ENCODE data around the gene CAMK1G.
A peak's percentile ranks its signal among the peaks of the same experiment; 100 is the strongest.

Gene CAMK1G

DNA sequence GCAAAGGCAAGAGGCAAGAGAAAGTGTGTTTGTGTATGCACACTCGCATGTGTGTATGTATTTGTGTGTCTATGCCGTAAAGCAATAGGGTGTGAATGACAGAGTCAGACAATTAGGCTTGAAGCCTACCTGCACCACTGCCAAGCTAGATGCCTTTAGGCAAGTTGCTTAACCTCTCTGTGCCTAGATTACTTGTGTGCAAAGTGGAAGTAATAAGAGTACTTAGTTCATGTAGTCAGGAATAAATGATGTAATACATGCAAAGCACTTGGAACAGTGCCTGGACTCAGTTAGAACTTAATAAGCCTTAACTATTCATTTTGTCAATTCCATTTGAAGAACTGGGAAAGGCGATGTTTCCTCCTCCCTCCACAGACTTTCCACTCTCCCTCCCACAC, 37.0 kb downstream of the CAMK1G start:
- DNase-seq, result no peak

DNA sequence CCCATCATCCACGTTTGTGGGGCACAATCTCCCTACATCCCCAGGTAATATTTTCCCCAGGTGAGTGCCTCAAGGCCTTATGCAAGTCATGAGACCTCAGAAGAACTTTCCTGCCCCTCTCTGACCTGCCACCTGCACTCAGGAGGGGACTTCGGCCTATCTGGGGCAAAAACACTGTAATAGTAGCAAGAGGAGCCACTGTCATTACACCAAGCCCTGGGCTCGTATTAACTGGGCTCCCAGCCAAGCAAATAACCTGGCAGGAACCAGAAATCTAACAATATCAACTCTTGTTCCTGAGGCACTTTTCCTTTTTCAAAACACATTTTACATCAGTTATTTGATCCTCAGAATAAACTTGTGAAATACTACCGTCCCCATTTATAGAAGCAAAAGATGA, 37.8 kb downstream of the CAMK1G start:
- no peak for DNase-seq

DNA sequence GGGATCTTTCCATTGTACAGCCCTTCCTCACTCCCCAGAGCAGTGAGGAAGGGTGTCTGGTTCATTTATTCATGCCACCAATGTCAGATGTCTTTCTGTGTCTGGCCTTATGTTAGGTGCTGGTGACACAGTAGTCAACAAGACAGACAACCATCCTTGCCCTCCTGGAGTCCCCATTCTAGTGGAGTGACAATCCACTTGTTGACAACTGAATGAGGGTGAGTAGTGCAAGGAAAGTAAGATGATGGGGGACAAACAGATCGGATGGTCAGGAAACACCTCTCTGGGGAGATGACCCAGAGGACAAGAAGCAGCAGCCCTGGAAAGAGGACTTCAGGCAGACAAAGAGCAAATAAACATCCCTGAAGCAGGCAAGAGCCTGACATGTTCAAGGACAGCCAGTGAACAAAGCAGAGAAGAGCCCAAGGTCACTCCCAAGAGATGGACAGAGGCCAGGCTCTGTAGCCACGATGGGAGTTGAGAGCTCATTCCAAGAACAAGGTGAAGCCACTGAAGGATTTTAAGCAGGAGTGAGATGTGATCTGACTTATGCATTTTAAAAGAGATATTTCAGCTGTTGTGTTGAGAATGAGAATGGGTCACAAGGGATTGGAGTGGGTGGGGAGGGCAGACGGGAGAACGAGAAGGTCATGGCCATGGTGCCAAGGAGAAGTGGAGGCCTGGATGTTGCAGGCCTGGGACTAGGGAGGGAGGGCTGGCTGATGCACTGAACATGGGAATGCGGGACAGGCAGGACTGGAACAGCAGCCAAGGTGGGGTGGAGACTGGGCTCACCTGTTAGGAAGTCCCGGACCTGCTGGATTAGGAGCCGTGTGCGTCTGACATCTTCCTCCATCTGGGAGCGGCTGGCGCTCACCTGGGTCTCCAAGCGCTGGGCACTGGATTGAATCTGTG, 38.5 kb downstream of the CAMK1G start:
- DNase-seq, result no peak

DNA sequence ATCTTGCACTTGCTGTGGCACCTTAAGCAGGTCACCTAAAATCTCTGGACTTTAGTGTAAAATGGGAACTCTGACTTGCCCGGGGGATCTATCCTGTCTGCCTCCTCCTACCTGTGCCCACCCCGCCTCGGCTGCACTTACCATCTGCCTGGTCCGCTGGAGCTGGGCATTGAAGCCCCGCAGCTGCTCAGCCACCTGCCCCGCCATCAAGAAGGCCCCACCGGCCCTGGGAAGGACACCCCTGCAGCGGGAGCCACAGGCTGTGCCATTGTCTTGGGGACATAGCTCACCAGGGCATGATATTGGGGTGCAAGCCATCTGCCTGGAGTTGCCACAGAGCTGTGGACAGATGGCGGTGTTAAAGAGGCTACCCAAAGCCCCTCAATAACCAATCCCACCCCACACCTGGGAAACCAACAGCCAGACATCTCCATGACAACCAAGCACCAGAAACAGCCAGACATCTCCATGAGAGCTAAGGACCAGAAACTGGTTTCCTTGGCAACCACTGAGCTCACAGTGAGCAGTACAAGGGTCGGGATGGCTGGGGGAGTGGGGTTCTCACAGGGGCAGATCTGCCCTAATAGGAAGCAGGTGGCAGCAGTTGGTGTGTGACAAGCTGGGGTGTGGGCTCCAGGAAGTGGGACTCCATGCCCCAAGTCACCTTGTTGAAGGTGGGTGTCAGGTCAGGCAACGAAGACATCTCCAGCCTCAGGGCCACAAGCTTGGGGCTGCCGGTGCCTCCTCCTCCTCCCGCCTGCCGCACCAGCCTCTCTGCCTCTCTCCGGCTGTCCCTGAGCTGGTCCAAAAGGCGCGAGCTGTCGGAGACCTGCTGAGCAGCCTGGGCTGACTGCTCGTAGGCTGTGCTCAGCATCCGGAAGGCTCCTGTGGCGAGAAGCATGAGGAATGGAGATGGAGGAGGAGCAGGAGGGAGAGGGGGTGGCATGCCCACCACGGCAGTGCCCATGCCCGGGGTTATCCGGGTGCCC, 39.6 kb downstream of the CAMK1G start:
- DNase-seq, result no peak

DNA sequence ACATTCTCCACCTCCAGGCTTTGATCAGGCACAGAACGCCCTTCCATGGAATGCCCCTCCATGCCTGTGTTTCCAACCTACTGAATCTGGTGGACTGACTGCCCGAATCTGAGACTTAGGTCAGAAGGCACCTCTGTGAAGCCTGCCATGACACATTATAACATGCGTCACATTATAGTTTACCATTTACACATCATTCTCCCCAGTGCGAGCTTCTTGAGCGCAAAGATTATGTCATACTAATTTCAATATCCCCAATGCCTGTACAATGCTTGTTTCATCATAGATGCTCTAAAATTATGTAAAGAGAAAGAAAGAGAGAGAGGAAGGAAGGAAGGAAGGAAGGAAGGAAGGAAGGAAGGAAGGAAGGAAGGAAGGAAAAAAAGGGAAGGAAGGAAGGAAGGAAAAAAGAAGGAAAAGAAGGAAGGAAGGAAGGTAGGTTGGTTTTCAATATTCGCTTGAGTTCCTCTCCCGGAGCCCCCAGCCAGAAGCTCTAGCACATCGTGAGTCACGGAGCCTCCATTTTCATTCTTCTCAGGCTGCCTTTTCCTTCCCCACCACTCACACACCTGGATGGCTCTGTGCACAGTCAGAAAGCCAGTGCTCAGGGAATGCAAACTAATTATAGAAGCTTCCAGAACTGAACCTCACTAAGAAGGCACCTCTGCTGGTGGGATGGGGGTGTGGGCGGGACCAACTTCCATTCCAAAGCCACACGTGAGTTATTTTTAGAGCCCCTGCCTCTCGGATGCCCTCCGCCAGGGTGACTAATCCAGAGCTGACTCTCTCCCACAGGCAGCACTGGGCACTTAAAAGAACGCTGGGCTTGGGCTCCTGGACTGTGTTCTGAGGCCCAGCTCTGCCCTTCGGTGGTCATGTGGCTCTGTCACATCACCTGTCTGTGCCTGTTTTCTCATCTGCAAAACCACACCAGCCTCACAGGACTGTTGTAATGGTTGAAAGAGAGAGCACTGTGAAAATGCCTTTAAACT, 41.3 kb downstream of the CAMK1G start:
- DNase-seq, result no peak

DNA sequence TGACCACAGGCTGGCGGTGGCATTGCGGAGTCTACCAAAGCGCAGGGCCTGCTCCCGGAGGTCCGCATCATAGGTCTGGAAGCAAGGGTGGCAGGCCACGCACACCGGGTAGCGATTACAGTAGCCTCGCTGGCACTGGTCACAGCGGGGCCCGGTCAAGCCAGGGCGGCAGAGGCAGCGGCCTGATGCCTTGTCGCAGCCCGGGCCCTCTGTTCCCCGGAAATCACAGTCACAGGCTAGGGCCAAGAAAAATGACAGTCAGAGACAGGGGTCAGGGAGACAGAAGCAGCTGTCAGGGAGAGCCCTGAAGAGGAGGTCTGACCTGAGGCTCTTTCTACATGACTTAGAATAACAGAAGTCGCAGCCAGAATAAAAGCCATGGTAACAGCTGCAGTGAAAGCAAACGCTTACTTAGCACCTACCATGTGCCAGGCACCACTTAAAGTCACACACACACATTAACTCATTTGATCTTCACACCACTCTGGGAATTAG, 42.3 kb downstream of the CAMK1G start:
- peak; percentile 35 for DNase-seq

DNA sequence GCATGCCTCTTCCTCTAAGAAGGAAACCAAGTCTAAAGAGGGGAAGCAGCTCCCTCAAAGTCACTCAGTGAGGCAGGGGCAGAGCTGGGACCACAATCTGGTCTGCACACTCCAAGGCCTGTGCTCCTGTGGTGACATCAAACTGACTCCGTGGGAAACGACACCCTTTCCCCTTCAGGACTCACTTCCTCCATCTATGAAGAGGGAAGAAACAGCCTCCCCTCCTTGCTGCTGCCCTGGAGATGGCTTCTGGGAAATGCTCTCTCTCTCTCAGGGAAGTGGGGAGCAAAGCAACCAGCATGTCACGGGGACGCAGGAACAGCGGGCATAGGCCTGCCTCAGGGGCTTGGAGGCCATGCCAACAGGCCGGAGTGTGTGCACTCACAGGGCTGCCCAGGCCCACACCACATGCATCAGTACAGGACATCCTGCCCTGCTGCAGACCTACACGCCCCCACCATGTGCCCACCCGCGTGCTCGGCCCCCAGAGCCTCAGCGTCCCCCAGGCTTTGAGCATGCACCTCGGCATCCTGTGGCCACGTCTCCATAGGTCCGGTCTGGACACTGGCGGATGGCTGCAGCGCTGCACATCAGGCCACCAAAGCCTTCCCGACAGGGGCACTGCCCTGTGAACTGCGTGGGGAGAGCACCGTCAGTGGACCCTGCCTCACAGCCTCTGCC, 43.0 kb downstream of the CAMK1G start:
- no peak for DNase-seq

DNA sequence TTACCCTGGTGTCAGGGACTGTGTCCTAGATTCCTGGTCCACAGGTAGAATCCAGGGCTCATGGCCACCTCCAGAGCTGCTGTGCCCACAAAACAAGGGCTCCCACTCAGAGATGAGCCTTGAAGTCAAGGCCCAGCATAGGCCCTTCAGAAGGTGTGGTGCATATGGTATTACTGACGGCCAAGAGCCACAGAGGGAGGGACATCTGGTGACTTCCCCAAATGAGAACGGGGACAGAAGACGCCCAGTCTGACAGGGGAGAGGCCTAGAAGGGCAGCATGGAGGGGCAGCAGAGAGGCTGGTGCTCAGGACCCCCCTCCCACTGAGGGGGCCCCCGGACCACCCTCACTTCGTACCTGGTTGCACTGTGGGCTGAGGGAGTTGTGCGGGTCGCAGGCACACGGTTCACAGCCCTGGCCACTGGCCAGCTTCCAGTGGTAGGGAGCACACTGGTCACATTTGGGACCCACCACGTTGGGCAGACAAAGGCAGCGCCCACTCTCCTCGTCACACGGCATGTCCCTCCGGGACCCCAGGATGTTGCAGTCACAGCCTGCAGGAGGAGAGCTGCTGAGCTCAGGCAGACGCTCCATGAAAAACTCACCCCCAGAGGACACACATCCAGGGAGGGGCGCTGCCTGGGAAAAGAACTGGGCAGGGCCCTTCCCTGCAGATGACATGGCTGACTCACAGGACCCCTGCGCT, 43.7 kb downstream of the CAMK1G start:
- DNase-seq, result no peak

DNA sequence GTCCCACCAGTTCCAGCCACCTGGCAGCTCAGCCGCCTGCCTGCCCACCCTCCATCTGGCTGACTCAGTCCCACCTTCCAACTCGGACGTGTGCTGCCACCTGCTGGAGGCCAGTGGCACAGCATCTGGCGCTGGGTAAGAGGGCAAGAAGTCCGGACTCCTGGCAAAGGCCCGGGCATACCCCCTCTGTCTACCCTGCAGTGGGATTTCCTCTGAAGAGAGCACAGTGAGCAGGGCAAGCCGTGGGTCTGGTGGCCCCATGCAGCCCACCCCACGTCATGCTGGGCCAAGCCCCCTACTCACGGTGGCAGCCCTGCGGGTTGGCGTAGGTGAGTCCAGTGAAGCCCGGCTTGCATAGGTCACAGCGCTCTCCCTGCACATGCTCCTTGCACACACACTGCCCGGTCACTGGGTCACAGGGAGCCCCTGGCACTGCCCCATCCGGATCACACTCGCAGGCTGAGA, 44.2 kb downstream of the CAMK1G start:
- peak; percentile 81 for DNase-seq

DNA sequence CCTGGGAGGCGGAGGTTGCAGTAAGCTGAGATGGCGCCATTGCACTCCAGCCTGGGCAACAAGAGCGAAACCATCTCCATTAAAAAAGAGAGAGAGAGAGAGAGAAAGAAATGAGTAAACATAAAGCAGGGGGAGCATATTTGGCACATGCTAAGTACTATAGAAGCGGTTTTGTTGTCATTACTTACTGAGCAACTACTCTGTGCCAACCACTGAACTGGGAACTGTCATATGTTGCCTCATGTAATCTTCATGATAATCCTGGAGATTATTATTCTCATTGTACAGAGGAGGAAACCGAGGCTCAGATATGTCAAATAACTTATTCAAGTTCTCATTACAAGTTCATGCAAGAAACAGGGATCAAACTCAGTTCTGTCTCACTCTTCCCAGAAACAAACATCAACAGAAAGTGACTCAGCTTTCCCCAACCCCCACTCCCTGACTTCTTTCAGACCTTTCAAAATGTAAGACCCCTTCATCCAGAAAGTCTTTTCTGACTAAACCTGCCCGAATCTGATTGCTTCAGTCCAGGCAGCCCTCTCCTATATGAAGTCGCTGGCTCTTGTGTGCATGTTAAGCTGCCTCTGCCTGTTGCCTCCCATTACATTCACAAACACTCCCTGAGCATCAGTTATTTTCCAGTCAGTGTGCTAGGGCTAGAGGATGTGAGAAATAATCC, 45.2 kb downstream of the CAMK1G start:
- DNase-seq, result no peak

DNA sequence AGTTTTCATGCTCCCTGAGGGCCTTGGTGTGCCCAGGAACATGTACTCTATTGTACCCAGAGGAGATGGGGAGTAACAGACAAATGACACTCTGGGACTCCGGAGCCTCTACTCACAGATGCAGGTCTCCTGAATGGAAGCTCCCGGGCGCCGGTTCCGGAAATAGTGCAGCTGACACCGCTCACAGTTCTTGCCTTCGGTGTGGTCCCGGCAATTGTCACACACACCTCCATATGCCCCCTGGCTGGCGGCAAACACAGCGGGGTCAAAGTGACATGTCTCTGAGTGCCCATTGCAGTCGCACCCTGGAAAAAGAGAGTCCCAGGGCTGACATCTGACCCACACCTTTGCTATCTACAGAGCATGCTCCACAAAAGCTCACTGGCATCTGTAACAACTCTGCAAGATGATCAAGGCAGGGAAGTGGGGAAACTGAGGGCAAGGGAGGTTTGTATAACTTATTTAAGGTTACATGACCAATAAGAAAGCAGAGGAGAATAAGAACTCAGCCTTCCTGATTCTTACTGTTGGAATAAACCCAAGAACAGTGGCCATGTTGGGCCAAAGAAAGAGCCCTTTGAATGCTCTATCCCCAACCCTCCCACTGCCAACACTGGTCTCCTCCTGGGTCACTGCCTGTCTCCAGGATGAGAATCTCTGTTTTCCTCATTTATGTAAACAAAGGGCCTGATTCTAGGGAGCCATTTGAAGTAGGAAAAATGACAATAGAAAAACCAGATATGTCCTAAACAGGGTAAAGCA, 46.3 kb downstream of the CAMK1G start:
- no peak for DNase-seq

DNA sequence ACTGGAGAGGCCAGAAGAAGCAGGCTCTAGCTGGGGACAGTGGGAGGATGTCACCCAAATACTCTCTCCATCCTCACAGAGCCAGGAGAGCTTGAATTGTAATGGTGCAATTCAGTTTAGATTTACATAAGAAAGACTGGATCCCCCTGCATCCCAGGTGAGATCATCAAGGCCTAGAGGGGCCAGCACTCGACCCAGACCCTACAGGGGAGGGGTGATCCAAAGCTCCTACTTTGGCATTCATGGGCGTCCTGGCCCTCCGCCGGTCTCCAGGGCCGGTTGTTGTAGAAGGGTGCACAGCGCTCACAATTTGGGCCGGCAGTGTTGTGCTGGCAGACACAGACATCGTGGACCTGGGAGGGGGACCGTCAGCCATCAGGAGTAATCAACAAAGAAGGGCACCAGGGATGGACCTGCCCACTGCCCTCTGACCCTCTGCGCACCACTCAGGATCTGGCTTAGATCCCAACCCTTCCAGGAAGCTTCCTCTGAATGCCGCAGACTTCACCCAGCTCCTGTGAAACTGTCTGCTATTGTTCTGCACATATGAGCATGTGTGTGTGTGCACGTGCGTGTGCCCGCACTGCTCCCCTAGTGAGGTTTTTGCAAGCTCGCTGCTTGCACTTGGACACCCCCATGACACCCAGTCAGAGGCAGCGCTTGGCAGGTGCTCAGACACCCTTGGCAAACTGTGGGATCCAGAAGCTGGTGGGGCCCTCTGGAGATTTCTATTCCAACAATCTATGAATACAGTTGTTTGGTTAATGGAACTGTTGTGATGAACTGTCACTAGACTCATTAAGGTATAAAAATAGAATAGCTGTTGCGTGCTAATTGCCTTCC, 47.1 kb downstream of the CAMK1G start:
- no peak for DNase-seq

DNA sequence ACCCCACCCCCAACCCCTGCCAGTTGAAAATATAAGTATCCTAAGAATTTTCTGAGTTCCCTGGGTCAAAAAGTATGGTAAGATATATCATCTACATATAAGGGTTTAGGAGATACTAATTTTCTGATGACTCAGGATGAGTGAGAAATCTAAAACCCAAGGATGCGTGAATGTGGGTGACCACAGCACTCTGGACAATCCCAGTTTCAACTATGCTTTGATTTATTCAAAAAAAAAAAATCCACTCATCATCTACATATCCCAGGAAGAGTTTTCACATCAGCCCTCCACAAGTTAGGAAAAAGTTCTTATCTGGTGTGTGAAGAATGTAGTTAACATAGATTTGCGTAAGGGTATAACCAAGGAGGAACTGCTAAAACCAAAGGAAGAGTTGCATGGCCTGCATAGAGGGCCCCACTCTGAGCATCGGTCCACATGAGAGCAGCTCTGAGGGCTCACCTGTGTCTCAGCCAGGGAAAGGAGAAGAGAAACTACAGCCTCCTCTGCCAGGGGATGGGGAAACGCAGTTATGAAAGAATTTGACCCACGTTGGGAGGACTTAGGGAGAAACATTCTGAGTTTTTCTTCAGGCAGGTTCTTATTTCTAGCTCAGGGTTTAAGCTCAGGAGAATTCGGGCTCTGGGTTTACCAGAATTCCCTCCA, 50.0 kb downstream of the CAMK1G start:
- DNase-seq, result no peak

DNA sequence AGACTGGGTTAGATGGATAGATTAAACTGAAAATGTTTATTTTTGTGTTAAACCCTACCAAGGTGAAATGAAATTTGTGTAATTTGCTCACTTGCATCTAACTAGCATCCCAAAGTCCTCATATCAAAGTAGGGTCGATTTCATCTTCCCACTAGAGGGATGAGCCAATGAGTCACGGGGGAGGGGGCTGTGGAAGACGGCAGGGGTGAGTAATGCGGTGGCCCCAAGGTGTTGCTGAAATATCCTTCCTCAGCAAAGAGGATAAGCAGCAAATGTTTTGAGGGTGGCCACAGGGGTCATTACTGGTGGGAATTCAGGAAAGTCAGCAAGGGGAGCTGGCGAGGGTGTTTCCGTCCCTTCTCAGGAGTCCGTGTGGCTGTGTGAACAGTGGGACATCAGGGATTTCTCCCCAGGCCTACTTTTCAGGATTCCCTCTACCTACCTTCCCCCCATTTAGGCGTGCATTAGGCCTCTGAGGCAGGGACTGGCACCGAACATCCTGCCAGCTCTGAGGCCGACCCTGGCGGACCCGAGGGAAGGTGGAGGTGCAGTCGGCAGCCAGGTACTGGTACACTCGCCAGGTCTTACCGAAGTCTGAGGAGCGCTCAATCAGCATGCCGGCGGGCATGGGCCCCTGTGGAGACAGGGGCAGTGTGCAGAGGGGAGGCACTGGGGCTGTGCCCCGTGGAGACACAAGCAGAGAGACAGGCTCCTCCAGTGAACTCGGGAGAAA, 50.7 kb downstream of the CAMK1G start:
- DNase-seq, result no peak

DNA sequence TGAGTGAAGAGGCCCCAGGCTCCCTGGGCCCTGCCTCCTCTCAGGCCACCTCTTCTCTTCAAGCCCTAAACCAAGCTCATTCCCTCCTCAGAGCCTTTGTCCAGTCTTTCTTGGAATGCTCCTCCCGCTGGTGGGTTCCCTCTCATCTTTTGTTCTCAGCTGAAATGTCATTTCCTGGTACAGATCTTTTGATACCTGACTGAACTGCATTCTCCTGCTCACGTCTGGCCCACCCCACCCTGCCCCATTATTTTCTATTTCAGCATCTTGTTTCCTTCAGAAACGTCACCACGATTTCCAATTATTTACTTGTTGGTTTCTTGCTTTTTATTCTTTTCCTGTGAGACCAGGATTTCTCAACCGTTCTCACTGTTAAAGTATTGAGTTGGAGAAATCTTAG, 52.3 kb downstream of the CAMK1G start:
- no peak for DNase-seq

DNA sequence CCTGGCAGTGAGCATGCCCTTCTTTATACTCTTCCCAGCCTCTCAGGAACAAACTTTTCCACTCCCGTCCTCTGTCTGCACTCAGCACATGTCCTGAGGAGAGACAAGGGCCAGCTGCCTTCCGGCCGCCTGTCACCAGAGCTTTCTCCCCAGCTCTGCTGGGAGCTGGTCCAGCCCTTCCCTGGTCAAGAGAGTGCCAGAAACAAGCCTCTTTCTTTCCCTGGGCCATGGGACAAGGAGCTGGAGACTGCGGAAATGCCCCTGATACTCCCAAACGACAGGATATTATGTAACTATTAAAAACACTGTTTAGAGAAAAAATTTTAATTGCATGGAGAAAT, 58.3 kb downstream of the CAMK1G start:
- DNase-seq, result no peak

DNA sequence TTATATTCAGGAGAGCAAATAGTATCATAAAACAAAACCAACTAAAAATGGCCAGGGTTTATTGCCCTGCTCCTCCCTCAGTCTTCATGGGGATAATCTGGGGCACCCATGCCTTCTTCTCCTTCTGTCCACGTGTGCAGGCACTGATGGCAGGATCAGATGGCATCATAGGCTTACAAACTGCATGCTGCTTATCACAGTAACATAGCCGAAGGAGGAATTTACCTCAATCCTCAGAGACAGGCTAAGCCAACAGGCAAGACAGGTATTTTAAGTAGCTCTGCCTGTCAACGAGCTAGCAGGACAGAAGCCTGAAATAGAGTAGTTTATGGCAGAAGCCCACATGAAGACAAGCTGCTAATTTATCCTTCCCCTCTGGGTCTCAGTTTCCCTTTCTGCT, 59.3 kb downstream of the CAMK1G start:
- DNase-seq, result no peak

All from NCI-H446 treated with DMSO at 0.1 percent for 48 hours (cell line).